ENCODE data around the gene MCOLN1. TPM values are rescaled to one million over a fixed set of nuclear protein-coding genes. Genes with fewer than 3 reads are reported as not detected.
"Not testable (repeated sequence)": the region's sequence is repeated elsewhere in the genome, so short reads cannot be mapped to it uniquely, and the experiment has no call there.

MCOLN1 gene
- polyA plus RNA-seq, 6 donors from 2014 or later = 5.0 to 8.9 (median 6.7) TPM

DNA sequence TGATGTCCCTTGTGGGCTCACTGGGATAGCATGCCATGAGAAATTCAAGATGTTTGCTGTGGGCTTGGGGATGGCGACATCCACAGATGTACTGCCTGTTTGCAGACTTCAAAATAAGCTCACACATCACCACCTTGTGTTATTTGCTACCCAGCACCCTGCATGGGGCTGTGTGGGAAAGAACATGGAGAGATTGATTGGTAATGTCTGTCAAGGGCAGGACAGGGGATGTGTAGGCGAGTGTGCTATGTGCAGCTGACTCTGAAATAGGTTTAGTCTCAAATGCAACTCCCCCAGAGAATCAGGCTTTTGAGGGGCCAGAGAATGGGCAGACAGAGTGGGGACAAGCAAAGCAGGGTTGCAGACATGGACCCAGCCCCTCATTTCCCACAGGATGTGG lies 37.8 kb downstream of the MCOLN1 start:
- ATAC-seq (ENCODE audit: low read depth in 2 of 2) (no peak), DNase-seq (no peak)
- H3K9me3 Mint-ChIP-seq = no peaks in the 10 kb centered on the region
- no peaks in the 10 kb centered on the region for H3K27me3 Mint-ChIP-seq
- no peak overlapping the region for H3K27ac Mint-ChIP-seq
- peaks cover 5 to 6% of the 10 kb centered on the region in 2 donors for H3K36me3 Mint-ChIP-seq
- H3K4me1 Mint-ChIP-seq = peaks cover 0 to 3% (median 0%) of the 10 kb centered on the region in 3 donors
- H3K4me3 Mint-ChIP-seq = no peak overlapping the region

DNA sequence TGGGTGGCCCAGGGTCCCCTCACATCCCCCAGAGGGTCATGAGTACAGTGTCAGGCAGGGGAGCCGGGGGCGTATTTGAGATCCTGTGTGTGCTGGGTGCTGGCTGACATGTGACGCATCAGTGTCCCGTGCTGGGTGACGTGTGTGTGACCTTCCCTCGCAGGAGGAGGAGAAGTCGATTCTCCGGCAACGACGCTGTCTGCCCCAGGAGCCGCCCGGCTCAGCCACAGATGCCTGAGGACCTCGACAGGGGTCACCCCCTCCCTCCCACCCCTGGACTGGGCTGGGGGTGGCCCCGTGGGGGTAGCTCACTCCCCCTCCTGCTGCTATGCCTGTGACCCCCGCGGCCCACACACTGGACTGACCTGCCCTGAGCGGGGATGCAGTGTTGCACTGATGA lies 38.9 kb downstream of the MCOLN1 start:
- no peaks in the 10 kb centered on the region for H3K27me3 Mint-ChIP-seq
- ATAC-seq (ENCODE audit: low read depth in 2 of 2) (no peak), DNase-seq (no peak)
- H3K4me1 Mint-ChIP-seq = peaks cover 0 to 3% (median 0%) of the 10 kb centered on the region in 3 donors
- H3K36me3 Mint-ChIP-seq = peaks cover 5 to 6% of the 10 kb centered on the region in 2 donors
- H3K4me3 Mint-ChIP-seq = no peak overlapping the region
- no peaks in the 10 kb centered on the region for H3K9me3 Mint-ChIP-seq
- no peak overlapping the region for H3K27ac Mint-ChIP-seq

DNA sequence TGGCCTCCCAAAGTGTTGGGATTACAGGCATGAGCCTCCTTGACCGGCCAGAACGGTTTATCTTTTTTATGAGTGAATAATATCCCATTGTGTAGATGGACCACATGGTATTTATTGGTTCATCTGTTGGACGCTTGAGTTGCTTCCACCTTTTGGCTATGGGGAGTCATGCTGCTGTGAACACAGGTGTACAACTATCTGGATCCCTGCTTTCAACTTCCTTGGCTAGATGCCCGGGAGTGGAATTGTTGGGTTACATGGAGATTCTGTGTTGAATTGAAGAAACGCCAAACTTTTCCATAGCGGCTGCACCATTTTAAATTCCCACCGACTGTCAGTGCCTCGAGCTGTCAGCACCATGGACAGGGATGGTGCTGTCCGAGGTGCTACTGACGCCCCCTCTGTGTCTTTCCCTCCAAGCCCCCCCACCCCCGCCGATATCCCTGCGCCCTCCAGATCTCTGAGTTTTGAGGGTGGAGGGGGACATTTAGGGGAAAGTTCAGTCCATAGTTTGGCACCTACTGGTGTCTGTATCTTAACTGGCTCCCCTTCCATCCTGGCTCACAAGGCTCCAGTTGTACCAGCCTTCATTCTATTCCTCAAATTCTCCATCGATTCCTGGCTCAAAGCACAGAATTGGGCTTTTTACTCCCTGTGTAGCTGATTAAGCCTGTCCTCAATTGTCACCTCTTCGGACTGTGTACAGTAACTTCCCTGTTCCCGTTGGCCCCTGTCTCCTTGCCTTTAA lies 40.4 kb downstream of the MCOLN1 start:
- peaks cover 5 to 6% of the 10 kb centered on the region in 2 donors for H3K36me3 Mint-ChIP-seq
- no peaks in the 10 kb centered on the region for H3K27me3 Mint-ChIP-seq
- DNase-seq = no peak
- peak overlapping the region in 1 of 6 donors; percentile 52 for H3K27ac Mint-ChIP-seq
- peaks cover 0 to 3% (median 0%) of the 10 kb centered on the region in 3 donors for H3K4me1 Mint-ChIP-seq
- no peak overlapping the region for H3K4me3 Mint-ChIP-seq
- ATAC-seq (ENCODE audit: low read depth in 2 of 2) = no peak
- no peaks in the 10 kb centered on the region for H3K9me3 Mint-ChIP-seq

DNA sequence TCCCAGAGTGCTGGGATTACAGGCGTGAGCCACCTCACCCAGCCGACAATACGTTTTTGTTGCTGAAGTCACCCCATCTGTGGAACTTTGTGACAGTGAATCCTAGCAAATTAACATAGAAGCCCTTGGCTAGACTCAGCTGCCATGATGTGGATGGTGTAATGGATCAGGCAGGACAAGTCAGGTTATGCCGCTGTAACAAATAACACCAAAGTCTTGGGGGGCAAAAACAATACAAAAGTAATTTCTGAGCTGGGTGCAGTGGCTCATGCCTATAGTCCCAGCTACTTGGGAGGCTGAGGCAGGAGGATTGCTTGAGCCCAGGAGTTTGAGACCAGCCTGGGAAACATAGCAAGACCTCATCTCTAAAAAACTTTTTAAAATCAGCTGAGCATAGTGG lies 42.4 kb downstream of the MCOLN1 start:
- no peaks in the 10 kb centered on the region for H3K9me3 Mint-ChIP-seq
- H3K27me3 Mint-ChIP-seq = no peaks in the 10 kb centered on the region
- H3K27ac Mint-ChIP-seq = no peak overlapping the region
- H3K4me1 Mint-ChIP-seq = peaks cover 0 to 7% (median 2%) of the 10 kb centered on the region in 3 donors
- peaks cover 0 to 5% of the 10 kb centered on the region in 2 donors for H3K36me3 Mint-ChIP-seq
- ATAC-seq (ENCODE audit: low read depth in 2 of 2) = no peak
- DNase-seq = no peak
- H3K4me3 Mint-ChIP-seq = no peak overlapping the region

DNA sequence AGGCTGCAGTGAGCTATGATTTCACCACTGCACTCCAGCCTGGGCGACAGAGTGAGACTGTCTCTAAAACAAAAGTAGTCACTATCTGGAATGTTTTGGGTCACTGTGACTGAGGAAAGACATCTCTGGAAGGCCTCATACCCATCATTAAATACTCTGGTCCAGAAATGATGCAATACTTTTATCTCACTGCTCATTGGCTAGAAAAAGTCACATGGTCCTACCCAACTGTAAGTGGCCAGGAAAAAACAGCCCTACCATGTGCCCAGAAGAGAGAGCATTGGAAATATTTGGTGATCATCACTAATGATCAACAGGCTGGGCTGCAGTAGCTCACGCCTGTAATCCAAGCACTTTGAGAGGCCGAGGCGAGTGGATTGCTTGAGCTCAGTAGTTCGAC lies 42.9 kb downstream of the MCOLN1 start:
- no peak overlapping the region for H3K4me3 Mint-ChIP-seq
- peaks cover 0 to 7% (median 2%) of the 10 kb centered on the region in 3 donors for H3K4me1 Mint-ChIP-seq
- no peak overlapping the region for H3K27ac Mint-ChIP-seq
- peaks cover 0 to 2% of the 10 kb centered on the region in 2 donors for H3K36me3 Mint-ChIP-seq
- no peak for ATAC-seq (ENCODE audit: low read depth in 2 of 2)
- DNase-seq = no peak
- H3K27me3 Mint-ChIP-seq = no peaks in the 10 kb centered on the region
- no peaks in the 10 kb centered on the region for H3K9me3 Mint-ChIP-seq

DNA sequence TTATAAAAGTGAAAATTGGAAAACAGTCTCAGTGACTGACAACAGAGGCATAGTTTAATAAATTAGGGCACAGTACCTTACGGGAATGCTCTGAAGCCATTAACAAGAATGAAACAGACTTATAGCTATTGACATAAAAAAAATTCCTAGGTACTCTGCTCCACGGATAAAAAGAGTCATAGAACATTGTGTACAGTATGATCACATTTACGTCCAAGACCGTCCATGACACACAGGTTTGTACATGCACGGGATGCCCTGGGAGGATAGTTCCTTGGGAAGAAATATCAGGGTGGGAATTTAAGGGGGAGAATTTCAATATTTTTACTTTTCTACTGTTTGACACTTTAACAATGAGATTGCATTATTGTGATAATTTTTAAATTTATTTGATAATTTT lies 48.3 kb downstream of the MCOLN1 start:
- peaks cover 0 to 3% (median 2%) of the 10 kb centered on the region in 3 donors for H3K4me1 Mint-ChIP-seq
- no peak overlapping the region for H3K27ac Mint-ChIP-seq
- H3K9me3 Mint-ChIP-seq = no peaks in the 10 kb centered on the region
- H3K4me3 Mint-ChIP-seq = no peak overlapping the region
- no peaks in the 10 kb centered on the region for H3K36me3 Mint-ChIP-seq
- H3K27me3 Mint-ChIP-seq = peaks cover 0 to 7% (median 0%) of the 10 kb centered on the region in 3 donors
- ATAC-seq (ENCODE audit: low read depth in 2 of 2) = no peak
- no peak for DNase-seq

DNA sequence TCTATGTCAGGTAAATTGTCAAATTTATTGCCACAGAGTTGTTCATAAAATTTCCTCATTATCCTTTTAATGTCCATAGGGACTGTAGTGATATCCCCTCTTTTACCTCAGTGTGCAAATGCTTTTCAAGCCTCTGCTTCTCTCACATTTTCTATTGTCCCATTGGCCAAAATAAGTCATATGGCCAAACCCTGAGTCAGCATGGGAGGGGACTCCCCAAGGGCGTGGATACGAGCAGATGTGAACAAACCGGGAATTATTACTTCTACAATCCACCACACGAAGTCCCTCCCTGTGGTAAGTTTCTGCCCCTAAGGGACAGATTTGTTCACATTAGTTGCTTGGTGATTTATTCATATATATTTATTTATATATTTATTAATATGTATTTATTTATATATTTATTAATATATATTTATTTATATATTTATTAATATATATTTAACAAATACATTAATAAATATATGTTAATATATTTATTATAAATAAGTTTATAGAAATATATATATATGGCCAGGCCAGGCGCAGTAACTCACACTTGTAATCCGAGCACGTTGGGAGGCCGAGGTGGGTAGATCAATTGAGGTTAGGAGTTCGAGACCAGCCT lies 53.1 kb downstream of the MCOLN1 start:
- H3K4me1 Mint-ChIP-seq = peaks cover 0 to 3% (median 0%) of the 10 kb centered on the region in 3 donors
- no peaks in the 10 kb centered on the region for H3K36me3 Mint-ChIP-seq
- no peak overlapping the region for H3K4me3 Mint-ChIP-seq
- ATAC-seq (ENCODE audit: low read depth in 2 of 2) (peak in 1 of 2 donors; percentile 32), DNase-seq (no peak)
- peaks cover 3 to 20% (median 17%) of the 10 kb centered on the region in 3 donors for H3K27me3 Mint-ChIP-seq
- H3K27ac Mint-ChIP-seq = no peak overlapping the region
- H3K9me3 Mint-ChIP-seq = peaks cover 0 to 4% (median 0%) of the 10 kb centered on the region in 7 donors

DNA sequence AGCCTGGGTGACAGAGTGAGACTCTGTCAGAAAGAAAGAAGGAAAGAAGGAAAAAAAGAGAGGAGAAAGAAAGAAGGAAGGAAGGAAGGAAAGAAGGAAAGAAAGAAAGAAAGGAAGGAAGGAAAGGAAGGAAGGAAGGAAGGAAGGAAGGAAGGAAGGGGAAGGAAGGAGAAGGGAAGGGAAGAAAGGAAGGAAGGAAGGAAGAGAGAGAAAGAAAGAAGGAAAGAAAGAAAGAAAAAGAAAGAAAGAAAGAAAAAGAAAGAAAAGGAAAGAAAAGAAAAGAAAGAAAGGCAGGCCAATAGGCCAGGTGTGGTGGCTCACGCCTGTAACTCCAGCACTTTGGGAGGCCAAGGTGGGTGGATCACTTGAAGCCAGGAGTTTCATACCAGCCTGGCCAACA lies 55.0 kb downstream of the MCOLN1 start:
- H3K27ac Mint-ChIP-seq; DNase-seq; H3K4me1 Mint-ChIP-seq; ATAC-seq (ENCODE audit: low read depth in 2 of 2); H3K36me3 Mint-ChIP-seq; H3K9me3 Mint-ChIP-seq: not testable (repeated sequence)
- H3K4me3 Mint-ChIP-seq = peak overlapping the region in 2 of 8 donors; percentile 5 to 58
- H3K27me3 Mint-ChIP-seq = peaks cover 3 to 22% (median 17%) of the 10 kb centered on the region in 3 donors

DNA sequence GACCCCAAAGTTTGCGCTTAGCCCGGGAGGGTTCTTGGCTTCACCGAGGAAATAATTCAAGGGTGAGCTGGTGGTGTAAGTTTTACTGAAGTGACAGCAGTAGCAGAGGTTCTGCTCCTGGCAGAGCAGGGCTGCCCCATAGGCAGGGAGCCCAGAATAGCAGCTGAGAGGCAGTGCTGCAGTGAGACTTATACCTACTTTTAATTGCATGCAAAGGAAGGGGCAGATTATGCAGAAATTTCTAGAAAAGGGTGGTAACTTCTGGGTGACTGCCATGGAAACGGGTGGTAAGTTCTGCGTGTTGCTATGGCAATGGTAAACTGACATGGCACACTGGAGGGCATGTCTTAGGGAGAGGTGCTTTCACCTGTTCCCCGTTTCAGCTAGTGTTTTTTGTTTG lies 55.7 kb downstream of the MCOLN1 start:
- Mint-ChIP-seq H3K27me3 (peaks cover 3 to 29% (median 17%) of the 10 kb centered on the region in 3 donors), H3K36me3 (no peaks in the 10 kb centered on the region), H3K4me1 (peaks cover 0 to 3% (median 0%) of the 10 kb centered on the region in 3 donors), H3K27ac (no peak overlapping the region), H3K4me3 (no peak overlapping the region), H3K9me3 (peaks cover 0 to 4% (median 0%) of the 10 kb centered on the region in 7 donors)
- DNase-seq = no peak
- peak in 1 of 2 donors; percentile 59 for ATAC-seq (ENCODE audit: low read depth in 2 of 2)

DNA sequence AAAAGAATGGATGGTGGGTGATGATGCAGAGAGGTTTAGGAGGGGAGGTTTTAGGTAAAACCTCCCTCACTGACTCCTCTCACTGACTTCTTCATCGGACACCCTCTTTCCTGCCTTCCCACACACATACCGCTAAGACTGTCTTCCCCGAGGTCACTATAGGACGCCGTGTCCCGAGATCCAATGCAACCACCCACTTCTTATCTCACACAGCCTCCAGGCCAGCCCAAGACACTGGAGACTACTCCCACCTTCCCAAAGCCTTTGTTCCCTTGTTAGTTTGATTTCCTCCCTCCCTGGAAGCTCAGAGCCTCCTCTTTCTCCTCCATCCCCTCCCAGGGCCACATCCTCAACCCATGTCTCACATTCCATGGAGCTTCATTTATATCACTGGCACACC lies 56.8 kb downstream of the MCOLN1 start:
- Mint-ChIP-seq H3K4me1 (peaks cover 0 to 3% (median 0%) of the 10 kb centered on the region in 3 donors), H3K9me3 (peaks cover 0 to 4% (median 0%) of the 10 kb centered on the region in 7 donors), H3K36me3 (no peaks in the 10 kb centered on the region), H3K27ac (peak overlapping the region in 2 of 6 donors; percentile 44 to 75), H3K27me3 (peaks cover 3 to 29% (median 17%) of the 10 kb centered on the region in 3 donors), H3K4me3 (no peak overlapping the region)
- no peak for DNase-seq
- no peak for ATAC-seq (ENCODE audit: low read depth in 2 of 2)

DNA sequence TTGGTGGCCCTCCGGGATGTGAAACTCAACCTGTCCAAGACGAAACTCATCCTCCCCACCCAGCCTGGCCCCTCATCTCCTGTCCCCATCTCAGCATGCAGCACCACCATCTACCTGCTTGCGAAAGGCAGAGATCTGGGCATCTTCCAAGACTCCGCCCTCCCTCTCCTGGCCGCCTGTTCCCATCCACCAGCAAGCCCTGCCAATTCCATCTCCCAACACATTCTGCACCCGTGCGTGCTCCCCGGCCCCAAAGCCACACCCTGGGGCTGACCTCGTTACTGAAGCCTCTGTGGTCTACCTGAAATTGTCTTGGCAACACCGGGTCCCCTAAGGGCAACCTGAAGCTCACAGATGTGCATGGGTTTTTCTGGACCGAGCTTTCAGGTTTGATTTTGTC lies 60.0 kb downstream of the MCOLN1 start:
- Mint-ChIP-seq H3K9me3 (peaks cover 0 to 4% (median 0%) of the 10 kb centered on the region in 7 donors), H3K27me3 (peaks cover 4 to 28% (median 6%) of the 10 kb centered on the region in 3 donors), H3K36me3 (no peaks in the 10 kb centered on the region), H3K4me3 (no peak overlapping the region), H3K4me1 (peaks cover 0 to under 1% (median 0%) of the 10 kb centered on the region in 3 donors), H3K27ac (no peak overlapping the region)
- ATAC-seq (ENCODE audit: low read depth in 2 of 2) = no peak
- DNase-seq = no peak

All from naive B cell (primary cell).